Loucy (cell line): ENCODE data around the gene SLC2A1.

Source experiments
- H2AFZ ChIP-seq: fragments of 200-600 bp; sonication (generic); 2 replicates; pipeline ENCODE4 v1.6.0; 2016; ENCODE audit warnings: antibody characterized with exemption, mild to moderate bottlenecking, low read length, moderate library complexity
- H3F3A ChIP-seq: fragments of 200-600 bp; 2 replicates; pipeline ENCODE4 v1.6.0; 2016; ENCODE audit warnings: antibody characterized with exemption, low read depth, mild to moderate bottlenecking
- H3K27me3 ChIP-seq: fragments of 200-600 bp; sonication (generic); 2 replicates; pipeline ENCODE4 v1.6.1; 2014; ENCODE audit warnings: low read length, mild to moderate bottlenecking; ENCODE audit not compliant: insufficient read depth, poor library complexity, severe bottlenecking
- H3K36me3 ChIP-seq: fragments of 200-600 bp; sonication (generic); 2 replicates; pipeline ENCODE4 v1.6.1; 2016; ENCODE audit warnings: low read length; ENCODE audit not compliant: insufficient read depth
- H3K4me1 ChIP-seq: fragments of 200-600 bp; sonication (generic); 2 replicates; pipeline ENCODE4 v1.5.1; 2014; ENCODE audit warnings: low read length, mild to moderate bottlenecking; ENCODE audit not compliant: insufficient read depth, poor library complexity, severe bottlenecking
- H3K4me2 ChIP-seq: fragments of 200-600 bp; sonication (generic); 2 replicates; pipeline ENCODE4 v1.6.0; 2014; ENCODE audit warnings: antibody characterized with exemption, low read length, low read depth, mild to moderate bottlenecking; ENCODE audit not compliant: poor library complexity, severe bottlenecking
- H3K4me3 ChIP-seq: fragments of 200-600 bp; sonication (generic); 2 replicates; pipeline ENCODE4 v1.5.1; 2014; ENCODE audit warnings: low read length, mild to moderate bottlenecking, mixed read lengths; ENCODE audit not compliant: poor library complexity, severe bottlenecking
- H3K79me2 ChIP-seq: fragments of 200-600 bp; sonication (generic); 2 replicates; pipeline ENCODE4 v1.6.1; 2014; ENCODE audit warnings: low read length; ENCODE audit not compliant: insufficient read depth
- H3K9ac ChIP-seq: fragments of 200-600 bp; sonication (generic); 2 replicates; pipeline ENCODE4 v1.6.0; 2014; ENCODE audit warnings: mild to moderate bottlenecking, low read depth, low read length, moderate library complexity; ENCODE audit not compliant: poor library complexity, severe bottlenecking
- H3K9me2 ChIP-seq: fragments of 200-600 bp; sonication (generic); replicated peaks from 2 replicates; pipeline ENCODE4 v1.6.1; 2016; ENCODE audit warnings: low read depth, low read length, mixed read lengths
- H3K9me3 ChIP-seq: fragments of 200-600 bp; sonication (generic); 2 replicates; pipeline ENCODE4 v1.6.1; 2014; ENCODE audit warnings: mild to moderate bottlenecking, antibody characterized with exemption, low read length, low read depth; ENCODE audit not compliant: insufficient read depth
- H4K20me1 ChIP-seq: fragments of 200-600 bp; sonication (generic); 2 replicates; pipeline ENCODE4 v1.6.0; 2014; ENCODE audit warnings: antibody characterized with exemption, low read length, mild to moderate bottlenecking; ENCODE audit not compliant: insufficient read depth, poor library complexity, severe bottlenecking
- EZH2phosphoT487 ChIP-seq: fragments of 200-600 bp; IDR thresholded peaks from 2 replicates; pipeline ENCODE4 v1.6.1; 2018; ENCODE audit warnings: antibody characterized with exemption, mild to moderate bottlenecking, moderate library complexity, borderline replicate concordance
- TF ChIP-seq, protein P1 (sequence below): fragments of 200-600 bp; sonication (generic); conservative IDR thresholded peaks from 2 replicates; pipeline ENCODE4 v1.5.1; 2014; ENCODE audit warnings: mild to moderate bottlenecking, antibody characterized with exemption, low read length

The SLC2A1 gene

GRCh38 chr1:42998386-42998785 is 39.7 kb upstream of the SLC2A1 start:
- Histone ChIP-seq H3K9me3 (no peaks in the 10 kb centered on the region), H3K4me2 (no peak overlapping the region), H3K36me3 (no peaks in the 10 kb centered on the region), H3K4me1 (no peaks in the 10 kb centered on the region), H2AFZ (no peak overlapping the region), H3K79me2 (no peaks in the 10 kb centered on the region), H3F3A (no peaks in the 10 kb centered on the region), H3K4me3 (no peak overlapping the region), H4K20me1 (no peaks in the 10 kb centered on the region), H3K9ac (no peak overlapping the region), H3K27me3 (no peaks in the 10 kb centered on the region), H3K9me2 (no peaks in the 10 kb centered on the region)
- TF ChIP-seq EZH2phosphoT487: no peak
- TF ChIP-seq, protein P1, sequence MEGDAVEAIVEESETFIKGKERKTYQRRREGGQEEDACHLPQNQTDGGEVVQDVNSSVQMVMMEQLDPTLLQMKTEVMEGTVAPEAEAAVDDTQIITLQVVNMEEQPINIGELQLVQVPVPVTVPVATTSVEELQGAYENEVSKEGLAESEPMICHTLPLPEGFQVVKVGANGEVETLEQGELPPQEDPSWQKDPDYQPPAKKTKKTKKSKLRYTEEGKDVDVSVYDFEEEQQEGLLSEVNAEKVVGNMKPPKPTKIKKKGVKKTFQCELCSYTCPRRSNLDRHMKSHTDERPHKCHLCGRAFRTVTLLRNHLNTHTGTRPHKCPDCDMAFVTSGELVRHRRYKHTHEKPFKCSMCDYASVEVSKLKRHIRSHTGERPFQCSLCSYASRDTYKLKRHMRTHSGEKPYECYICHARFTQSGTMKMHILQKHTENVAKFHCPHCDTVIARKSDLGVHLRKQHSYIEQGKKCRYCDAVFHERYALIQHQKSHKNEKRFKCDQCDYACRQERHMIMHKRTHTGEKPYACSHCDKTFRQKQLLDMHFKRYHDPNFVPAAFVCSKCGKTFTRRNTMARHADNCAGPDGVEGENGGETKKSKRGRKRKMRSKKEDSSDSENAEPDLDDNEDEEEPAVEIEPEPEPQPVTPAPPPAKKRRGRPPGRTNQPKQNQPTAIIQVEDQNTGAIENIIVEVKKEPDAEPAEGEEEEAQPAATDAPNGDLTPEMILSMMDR: no peak

GRCh38 chr1:42996384-42996970 is 37.8 kb upstream of the SLC2A1 start:
- H3K4me3 ChIP-seq: no peak overlapping the region
- H3K4me1 ChIP-seq: no peaks in the 10 kb centered on the region
- no peaks in the 10 kb centered on the region for H3F3A ChIP-seq
- no peaks in the 10 kb centered on the region for H4K20me1 ChIP-seq
- no peaks in the 10 kb centered on the region for H3K36me3 ChIP-seq
- no peaks in the 10 kb centered on the region for H3K79me2 ChIP-seq
- H3K27me3 ChIP-seq: no peaks in the 10 kb centered on the region
- no peak overlapping the region for H3K4me2 ChIP-seq
- no peaks in the 10 kb centered on the region for H3K9me3 ChIP-seq
- no peak overlapping the region for H3K9ac ChIP-seq
- no peaks in the 10 kb centered on the region for H3K9me2 ChIP-seq
- H2AFZ ChIP-seq: no peak overlapping the region
- TF ChIP-seq, protein P1: no peak
- TF ChIP-seq EZH2phosphoT487: no peak

DNA sequence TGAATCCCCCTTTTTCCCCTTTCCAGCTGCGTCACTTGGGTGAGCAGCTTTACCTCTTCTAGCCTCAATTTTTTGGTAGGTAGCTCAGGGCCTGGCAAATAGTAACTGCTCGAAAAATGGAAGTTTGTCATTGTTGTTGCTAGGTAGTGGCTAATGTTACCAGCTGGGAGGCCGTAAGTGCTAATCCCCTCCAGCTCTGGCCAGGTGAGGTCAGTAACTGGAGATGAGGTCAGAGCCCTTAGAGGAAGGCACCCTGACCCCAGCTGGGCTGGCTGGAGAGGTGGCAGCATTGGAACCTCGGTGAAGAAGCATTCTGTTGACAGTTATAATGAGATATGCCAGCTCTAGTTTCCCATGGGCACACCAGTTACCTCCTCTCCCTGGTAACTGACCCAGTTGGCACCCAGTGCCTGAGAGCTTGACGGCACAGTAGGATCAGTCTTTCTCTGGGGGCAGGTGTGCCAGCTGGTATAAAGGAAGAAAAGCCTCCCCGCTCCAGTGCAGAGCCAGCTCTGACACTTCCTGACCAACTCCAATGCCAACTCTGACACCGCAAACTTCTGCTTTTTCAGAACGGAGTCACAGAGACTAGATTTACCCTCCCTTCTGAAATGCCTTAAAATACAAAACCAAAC is 35.0 kb upstream of the SLC2A1 start:
- H3K4me2 ChIP-seq: no peak overlapping the region
- no peak overlapping the region for H2AFZ ChIP-seq
- H3F3A ChIP-seq: no peaks in the 10 kb centered on the region
- H3K79me2 ChIP-seq: no peaks in the 10 kb centered on the region
- no peaks in the 10 kb centered on the region for H4K20me1 ChIP-seq
- no peak for TF ChIP-seq EZH2phosphoT487
- TF ChIP-seq, protein P1: no peak
- no peak overlapping the region for H3K4me3 ChIP-seq
- no peak overlapping the region for H3K9ac ChIP-seq
- H3K9me3 ChIP-seq: no peaks in the 10 kb centered on the region
- H3K9me2 ChIP-seq: no peaks in the 10 kb centered on the region
- H3K27me3 ChIP-seq: no peaks in the 10 kb centered on the region
- H3K36me3 ChIP-seq: no peaks in the 10 kb centered on the region
- H3K4me1 ChIP-seq: no peaks in the 10 kb centered on the region
